KMS-11 (cell line): ENCODE data around the gene CD93.

Source experiments
- H2AFZ ChIP-seq: fragments of 200-600 bp; sonication (generic); 2 replicates; pipeline ENCODE4 v1.6.1; 2016; ENCODE audit warnings: antibody characterized with exemption, mixed run types, low read depth
- H3K27ac ChIP-seq: fragments of 200-600 bp; sonication (generic); 2 replicates; pipeline ENCODE4 v1.6.1; 2016; ENCODE audit warnings: mild to moderate bottlenecking, mixed run types
- H3K27me3 ChIP-seq: fragments of 200-600 bp; sonication (generic); 2 replicates; pipeline ENCODE4 v1.6.1; 2017; ENCODE audit warnings: mild to moderate bottlenecking, low read depth, mixed run types, moderate library complexity; ENCODE audit not compliant: insufficient read depth
- H3K36me3 ChIP-seq: fragments of 200-600 bp; sonication (generic); 2 replicates; pipeline ENCODE4 v1.6.1; 2017; ENCODE audit warnings: mild to moderate bottlenecking, mixed run types; ENCODE audit not compliant: insufficient read depth
- H3K4me1 ChIP-seq: fragments of 200-600 bp; sonication (generic); 2 replicates; pipeline ENCODE4 v1.6.1; 2016; ENCODE audit warnings: mild to moderate bottlenecking, low read depth, mixed run types; ENCODE audit not compliant: poor library complexity, severe bottlenecking
- H3K4me2 ChIP-seq: fragments of 200-600 bp; sonication (generic); 2 replicates; pipeline ENCODE4 v1.7.0; 2016; ENCODE audit warnings: mild to moderate bottlenecking, mixed run types
- H3K4me3 ChIP-seq: fragments of 200-600 bp; sonication (generic); IDR thresholded peaks from 2 replicates; pipeline ENCODE4 v1.6.1; 2017; ENCODE audit warnings: low read depth, low read length, mixed read lengths; ENCODE audit not compliant: insufficient read depth
- H3K79me2 ChIP-seq: fragments of 200-600 bp; sonication (generic); 2 replicates; pipeline ENCODE4 v1.6.1; 2016; ENCODE audit warnings: low read depth, mixed run types; ENCODE audit not compliant: insufficient read depth
- H3K9ac ChIP-seq: fragments of 200-600 bp; sonication (generic); 2 replicates; pipeline ENCODE4 v1.6.1; 2016; ENCODE audit warnings: mild to moderate bottlenecking, mixed run types
- H4K20me1 ChIP-seq: fragments of 200-600 bp; sonication (generic); 2 replicates; pipeline ENCODE4 v1.6.1; 2016; ENCODE audit warnings: mild to moderate bottlenecking, mixed run types; ENCODE audit not compliant: insufficient read depth
- TF ChIP-seq, protein P1 (sequence below): fragments of 200-600 bp; sonication (generic); conservative IDR thresholded peaks from 2 replicates; pipeline ENCODE4 v1.6.1; 2017; ENCODE audit warnings: low read depth, mild to moderate bottlenecking, antibody characterized with exemption, low read length, moderate library complexity, mixed read lengths

The CD93 gene

DNA sequence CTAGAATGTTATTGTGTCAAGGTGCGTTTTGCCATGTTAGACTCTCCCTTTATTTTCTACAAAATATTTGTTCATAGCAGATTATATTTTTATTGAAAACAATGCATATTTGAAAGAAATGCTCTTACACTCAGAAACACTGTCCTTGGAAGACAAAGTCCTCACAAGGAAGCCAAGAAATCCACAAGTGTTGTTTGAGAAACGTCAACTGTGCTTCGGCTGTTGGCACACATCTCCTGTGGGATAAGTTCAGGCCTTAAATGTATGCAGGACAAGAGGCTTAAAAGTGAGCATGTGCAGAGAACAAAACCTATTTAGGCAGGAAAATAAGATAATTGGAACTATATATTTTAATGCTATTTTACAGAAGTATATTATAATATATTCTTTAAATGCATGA lies 27.1 kb downstream of the CD93 start:
- Histone ChIP-seq H2AFZ (no peak overlapping the region), H3K27ac (no peak overlapping the region), H3K79me2 (no peaks in the 10 kb centered on the region), H3K27me3 (no peaks in the 10 kb centered on the region), H3K9ac (no peak overlapping the region), H3K4me2 (no peak overlapping the region), H3K4me3 (no peak overlapping the region), H4K20me1 (no peaks in the 10 kb centered on the region), H3K36me3 (no peaks in the 10 kb centered on the region), H3K4me1 (no peaks in the 10 kb centered on the region)
- TF ChIP-seq, protein P1, sequence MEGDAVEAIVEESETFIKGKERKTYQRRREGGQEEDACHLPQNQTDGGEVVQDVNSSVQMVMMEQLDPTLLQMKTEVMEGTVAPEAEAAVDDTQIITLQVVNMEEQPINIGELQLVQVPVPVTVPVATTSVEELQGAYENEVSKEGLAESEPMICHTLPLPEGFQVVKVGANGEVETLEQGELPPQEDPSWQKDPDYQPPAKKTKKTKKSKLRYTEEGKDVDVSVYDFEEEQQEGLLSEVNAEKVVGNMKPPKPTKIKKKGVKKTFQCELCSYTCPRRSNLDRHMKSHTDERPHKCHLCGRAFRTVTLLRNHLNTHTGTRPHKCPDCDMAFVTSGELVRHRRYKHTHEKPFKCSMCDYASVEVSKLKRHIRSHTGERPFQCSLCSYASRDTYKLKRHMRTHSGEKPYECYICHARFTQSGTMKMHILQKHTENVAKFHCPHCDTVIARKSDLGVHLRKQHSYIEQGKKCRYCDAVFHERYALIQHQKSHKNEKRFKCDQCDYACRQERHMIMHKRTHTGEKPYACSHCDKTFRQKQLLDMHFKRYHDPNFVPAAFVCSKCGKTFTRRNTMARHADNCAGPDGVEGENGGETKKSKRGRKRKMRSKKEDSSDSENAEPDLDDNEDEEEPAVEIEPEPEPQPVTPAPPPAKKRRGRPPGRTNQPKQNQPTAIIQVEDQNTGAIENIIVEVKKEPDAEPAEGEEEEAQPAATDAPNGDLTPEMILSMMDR = no peak

DNA sequence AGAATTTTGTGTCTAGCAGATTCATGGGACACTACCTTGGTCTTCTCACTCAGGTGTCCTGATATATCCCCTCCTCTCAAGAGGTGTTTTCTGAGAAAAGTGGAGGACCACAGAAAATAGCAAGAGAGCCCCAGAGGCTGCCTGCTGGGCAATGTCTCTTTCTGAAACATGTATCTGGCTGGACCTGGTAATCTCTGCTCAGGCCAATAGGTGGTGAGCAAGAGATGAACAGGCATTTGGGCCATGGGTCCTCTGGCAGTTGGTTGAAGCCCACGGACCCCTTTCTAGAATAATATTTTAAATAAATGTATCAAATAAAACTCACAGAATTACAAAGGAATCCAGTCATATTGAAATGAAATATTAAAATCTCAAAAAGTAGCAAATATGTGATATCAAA lies 27.9 kb downstream of the CD93 start:
- no peaks in the 10 kb centered on the region for H3K27me3 ChIP-seq
- TF ChIP-seq, protein P1 = no peak
- no peaks in the 10 kb centered on the region for H3K4me1 ChIP-seq
- no peaks in the 10 kb centered on the region for H3K36me3 ChIP-seq
- no peak overlapping the region for H3K27ac ChIP-seq
- H2AFZ ChIP-seq = no peak overlapping the region
- H4K20me1 ChIP-seq = no peaks in the 10 kb centered on the region
- H3K4me3 ChIP-seq = no peak overlapping the region
- no peaks in the 10 kb centered on the region for H3K79me2 ChIP-seq
- H3K9ac ChIP-seq = no peak overlapping the region
- no peak overlapping the region for H3K4me2 ChIP-seq

DNA sequence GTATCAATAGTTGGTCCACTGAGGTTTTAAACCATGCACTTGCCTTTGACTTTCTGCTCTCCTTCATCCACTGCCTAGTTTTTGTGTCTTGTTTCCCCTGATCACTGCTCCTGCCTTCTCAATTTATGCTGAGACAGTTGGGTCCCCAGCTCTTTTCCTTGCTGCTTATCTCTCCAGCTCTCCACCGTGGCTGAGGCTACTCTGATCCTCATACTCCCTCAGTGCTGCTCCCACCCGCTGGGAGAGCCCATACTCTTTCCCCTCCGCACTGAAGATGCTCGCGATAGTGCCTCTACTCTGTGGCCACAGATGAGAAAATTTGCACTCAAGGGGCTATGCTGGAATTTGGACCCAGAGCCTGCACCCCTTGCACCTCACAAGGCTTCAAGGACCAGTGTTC lies 33.2 kb downstream of the CD93 start:
- no peak overlapping the region for H2AFZ ChIP-seq
- TF ChIP-seq, protein P1 = no peak
- no peak overlapping the region for H3K9ac ChIP-seq
- H3K79me2 ChIP-seq = no peaks in the 10 kb centered on the region
- H3K27ac ChIP-seq = no peak overlapping the region
- no peak overlapping the region for H3K4me2 ChIP-seq
- no peak overlapping the region for H3K4me3 ChIP-seq
- no peaks in the 10 kb centered on the region for H3K4me1 ChIP-seq
- no peaks in the 10 kb centered on the region for H3K27me3 ChIP-seq
- no peaks in the 10 kb centered on the region for H4K20me1 ChIP-seq
- no peaks in the 10 kb centered on the region for H3K36me3 ChIP-seq

DNA sequence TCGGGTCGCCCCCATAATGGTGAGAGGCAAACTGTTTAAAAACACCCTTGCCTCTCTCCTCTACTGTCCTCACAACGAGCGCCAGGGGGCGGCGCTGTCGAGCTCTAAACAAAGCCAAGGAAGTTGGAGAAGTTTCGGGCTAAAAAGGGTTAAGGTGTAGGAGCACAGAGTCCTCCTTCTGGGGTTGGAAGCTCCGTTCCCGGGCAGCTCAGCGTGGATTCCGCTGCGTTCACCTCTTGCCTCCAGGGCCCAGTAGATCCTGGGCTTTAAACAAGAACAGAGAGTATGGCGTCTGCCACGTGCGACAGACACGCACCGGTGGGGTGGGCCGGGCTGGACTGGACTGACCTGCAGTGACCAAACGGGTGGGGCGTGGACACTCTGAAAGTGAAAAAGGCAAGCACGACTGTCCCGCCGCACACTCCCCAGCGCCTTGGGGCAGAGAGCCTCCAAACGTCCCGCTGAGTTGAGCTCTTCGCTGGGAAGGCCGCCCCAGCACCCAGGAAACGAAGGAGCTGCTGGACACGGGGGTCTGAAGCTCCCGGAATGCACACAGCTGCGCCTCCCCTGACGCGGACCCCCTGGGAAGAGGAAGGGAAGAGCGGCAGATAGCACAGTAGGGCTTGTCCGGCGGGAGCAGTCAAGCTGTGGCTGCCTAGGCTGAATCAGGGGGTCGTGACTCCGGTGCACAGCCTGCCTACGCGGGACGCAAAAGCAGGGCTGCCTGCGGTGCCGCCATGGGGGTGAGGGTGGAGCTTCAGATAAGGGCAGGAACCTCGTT lies 35.1 kb downstream of the CD93 start:
- Histone ChIP-seq H3K4me2 (no peak overlapping the region), H3K36me3 (no peaks in the 10 kb centered on the region), H4K20me1 (no peaks in the 10 kb centered on the region), H3K4me3 (no peak overlapping the region), H3K27me3 (no peaks in the 10 kb centered on the region), H2AFZ (no peak overlapping the region), H3K27ac (no peak overlapping the region), H3K79me2 (no peaks in the 10 kb centered on the region), H3K4me1 (no peaks in the 10 kb centered on the region), H3K9ac (no peak overlapping the region)
- TF ChIP-seq, protein P1 = no peak
